ENCODE measurements around the gene FAM32A.

The FAM32A gene

GRCh38 chr19:16201011-16201391 lies 15.8 kb downstream of the FAM32A start:
- TF ChIP-seq CTCF (IDR thresholded peaks at IDR 0.05; ENCODE audit: insufficient read depth, low read depth, low read length, missing control alignments) = no peak
- H3K4me3 ChIP-seq (ENCODE audit: low read depth, low read length) = no peak overlapping the region
- no peak for DNase-seq (ENCODE audit: low read depth)

GRCh38 chr19:16202320-16203255 lies 17.4 kb downstream of the FAM32A start:
- no peak for TF ChIP-seq CTCF (IDR thresholded peaks at IDR 0.05; ENCODE audit: insufficient read depth, low read depth, low read length, missing control alignments)
- DNase-seq (ENCODE audit: low read depth) = peak; percentile 48
- H3K4me3 ChIP-seq (ENCODE audit: low read depth, low read length) = no peak overlapping the region

GRCh38 chr19:16203256-16204004 lies 18.2 kb downstream of the FAM32A start:
- no peak for DNase-seq (ENCODE audit: low read depth)
- H3K4me3 ChIP-seq (ENCODE audit: low read depth, low read length) = no peak overlapping the region
- TF ChIP-seq CTCF (IDR thresholded peaks at IDR 0.05; ENCODE audit: insufficient read depth, low read depth, low read length, missing control alignments) = no peak

GRCh38 chr19:16204005-16204294 lies 18.7 kb downstream of the FAM32A start:
- DNase-seq (ENCODE audit: low read depth) = no peak
- no peak overlapping the region for H3K4me3 ChIP-seq (ENCODE audit: low read depth, low read length)
- no peak for TF ChIP-seq CTCF (IDR thresholded peaks at IDR 0.05; ENCODE audit: insufficient read depth, low read depth, low read length, missing control alignments)

GRCh38 chr19:16205205-16206045 lies 20.2 kb downstream of the FAM32A start:
- H3K4me3 ChIP-seq (ENCODE audit: low read depth, low read length) = no peak overlapping the region
- no peak for TF ChIP-seq CTCF (IDR thresholded peaks at IDR 0.05; ENCODE audit: insufficient read depth, low read depth, low read length, missing control alignments)
- no peak for DNase-seq (ENCODE audit: low read depth)

- no peak overlapping the region for H3K4me3 ChIP-seq (ENCODE audit: low read depth, low read length)
- no peak for TF ChIP-seq CTCF (IDR thresholded peaks at IDR 0.05; ENCODE audit: insufficient read depth, low read depth, low read length, missing control alignments)
- no peak for DNase-seq (ENCODE audit: low read depth)
Observed at GRCh38 chr19:16206046-16206605, 20.9 kb downstream of the FAM32A start.

Data from GM12865 (cell line).